Activated CD8-positive, alpha-beta memory T cell treated with anti-CD3 and anti-CD28 coated beads for 36 hours (primary cell): Measurements from ENCODE around the gene CDC42BPA. TPM values are rescaled to one million over a fixed set of nuclear protein-coding genes. Genes with fewer than 3 reads are reported as not detected.
"Not testable (repeated sequence)": the region's sequence is repeated elsewhere in the genome, so short reads cannot be mapped to it uniquely, and the experiment has no call there.

Experiments
- CTCF ChIA-PET: fragments of 350-600 bp; sonication (Branson Sonifier 250); formaldehyde crosslinking; loops from one replicate; lab custom pipeline; 2021; ENCODE audit warnings: antibody characterized with exemption; lab: Charles Lee
- POLR2A ChIA-PET: fragments of 350-600 bp; sonication (Branson Sonifier 250); formaldehyde crosslinking; loops from one replicate; lab custom pipeline; 2021; ENCODE audit warnings: antibody characterized with exemption; lab: Charles Lee
- total RNA-seq, 2 experiments: library from RNA; stranded (reverse); gene quantifications; one replicate each; pipeline ENCODE4 v1.2.3, GENCODE V29; 2021

CDC42BPA gene
- total RNA-seq, 2 experiments from 2014 or later: 0.84 to 1.3 TPM

DNA sequence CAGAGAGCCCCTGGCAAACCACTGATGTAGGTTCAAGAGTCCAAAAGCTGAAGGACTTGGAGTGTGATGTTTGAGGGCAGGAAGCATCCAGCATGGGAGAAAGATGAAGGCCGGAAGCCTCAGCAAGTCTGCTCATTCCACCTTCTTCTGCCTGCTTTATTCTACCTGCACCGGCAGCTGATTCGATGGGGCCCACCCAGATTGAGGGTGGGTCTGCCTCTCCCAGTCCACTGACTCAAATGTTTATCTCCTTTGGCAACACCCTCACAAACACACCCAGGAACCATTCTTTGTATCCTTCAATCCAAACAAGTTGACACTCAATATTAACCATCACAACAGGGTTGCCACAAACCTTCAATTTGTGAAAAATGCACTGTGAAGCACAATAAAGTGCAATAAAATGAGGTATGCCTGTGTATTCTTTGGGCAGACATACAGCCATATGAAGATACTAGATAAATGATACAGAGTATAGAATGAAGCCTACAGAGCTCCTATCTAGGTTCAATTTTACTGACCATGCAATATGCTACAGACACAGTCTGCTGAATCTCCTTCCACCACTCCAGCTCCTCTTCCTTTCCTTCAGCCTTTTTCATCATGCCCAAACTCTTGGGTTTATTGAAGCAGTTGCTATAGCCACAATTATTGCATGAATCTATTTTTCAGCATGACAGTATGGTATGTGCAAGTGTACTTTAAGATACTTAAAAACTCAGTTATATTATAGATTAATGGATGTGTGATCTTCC lies 24.0 kb upstream of the CDC42BPA start:
- ChIA-PET CTCF (no interaction called here), POLR2A (no interaction called here)

DNA sequence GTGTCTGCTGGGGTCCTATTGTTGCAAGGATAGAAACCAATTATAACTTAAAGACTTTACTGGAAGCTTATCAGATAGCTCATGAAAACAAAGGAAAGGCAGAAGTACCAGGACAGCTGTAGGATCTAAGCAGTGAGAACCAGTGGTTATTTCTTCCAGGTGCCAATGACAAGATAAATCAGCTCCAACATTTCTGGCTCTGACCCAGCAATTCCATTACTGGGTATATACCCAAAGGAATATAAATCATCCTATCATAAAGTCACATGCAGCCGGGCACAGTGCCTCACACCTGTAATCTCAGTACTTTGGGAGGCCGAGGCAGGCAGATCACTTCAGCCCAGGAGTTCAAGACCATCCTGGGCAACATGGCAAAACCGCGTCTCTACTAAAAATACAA lies 17.8 kb upstream of the CDC42BPA start:
- CTCF ChIA-PET, POLR2A ChIA-PET: not testable (repeated sequence)

DNA sequence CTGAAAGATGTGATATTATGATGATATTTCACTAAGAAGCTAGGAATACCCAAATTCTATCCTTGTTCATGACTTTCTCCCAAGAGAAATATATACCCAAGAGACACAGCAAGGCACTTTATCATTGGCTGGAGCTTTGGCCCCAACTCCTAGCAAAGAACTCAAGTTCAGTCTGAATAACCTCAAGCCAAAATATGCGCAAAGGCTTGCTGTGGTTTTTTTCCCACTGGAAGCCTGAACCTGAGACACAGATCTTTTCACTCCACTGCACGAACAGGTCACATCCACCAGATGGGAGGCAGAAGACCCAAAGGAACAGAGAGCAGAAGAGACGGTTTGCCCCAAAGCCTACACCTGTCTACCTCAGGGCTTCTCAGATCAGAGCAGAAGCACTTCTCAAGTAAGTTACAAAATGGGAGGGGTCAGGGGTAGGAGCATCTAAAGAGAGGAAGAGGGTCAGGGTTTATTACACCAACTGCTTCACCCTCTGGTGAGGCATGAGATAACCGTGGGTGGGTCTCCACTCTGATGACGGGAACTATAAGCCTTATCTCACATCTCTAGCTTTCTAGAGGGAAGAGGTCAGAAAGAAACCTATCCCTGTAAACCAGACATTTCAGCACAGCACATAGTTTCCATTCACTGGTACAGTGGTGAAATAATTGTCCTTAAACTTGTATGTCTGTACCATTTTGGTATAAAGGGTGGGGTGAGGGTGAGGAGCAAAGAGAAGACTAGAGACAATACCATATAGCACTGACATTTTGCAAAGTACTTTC lies 17.1 kb upstream of the CDC42BPA start:
- POLR2A ChIA-PET: no interaction called here
- CTCF ChIA-PET: no interaction called here

DNA sequence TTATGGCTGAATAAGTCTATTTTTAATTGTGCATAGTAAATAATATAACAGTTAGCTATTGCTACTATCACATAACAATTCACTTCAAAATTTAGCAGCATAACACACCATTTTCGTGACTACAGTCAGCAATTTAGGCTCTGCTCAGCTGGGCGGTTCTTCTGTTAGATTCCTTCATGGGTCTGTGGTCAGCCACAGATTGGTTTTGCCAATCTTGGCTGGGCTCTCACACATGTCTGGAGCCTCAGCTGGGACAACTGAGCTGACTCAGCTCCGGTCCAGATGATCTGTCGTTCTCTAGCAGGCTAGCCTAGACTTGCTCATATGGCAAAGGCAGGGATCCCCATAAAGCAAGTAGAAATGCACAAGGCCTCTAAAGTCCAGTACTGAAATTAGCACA lies 15.1 kb upstream of the CDC42BPA start:
- ChIA-PET CTCF (no interaction called here), POLR2A (no interaction called here)

DNA sequence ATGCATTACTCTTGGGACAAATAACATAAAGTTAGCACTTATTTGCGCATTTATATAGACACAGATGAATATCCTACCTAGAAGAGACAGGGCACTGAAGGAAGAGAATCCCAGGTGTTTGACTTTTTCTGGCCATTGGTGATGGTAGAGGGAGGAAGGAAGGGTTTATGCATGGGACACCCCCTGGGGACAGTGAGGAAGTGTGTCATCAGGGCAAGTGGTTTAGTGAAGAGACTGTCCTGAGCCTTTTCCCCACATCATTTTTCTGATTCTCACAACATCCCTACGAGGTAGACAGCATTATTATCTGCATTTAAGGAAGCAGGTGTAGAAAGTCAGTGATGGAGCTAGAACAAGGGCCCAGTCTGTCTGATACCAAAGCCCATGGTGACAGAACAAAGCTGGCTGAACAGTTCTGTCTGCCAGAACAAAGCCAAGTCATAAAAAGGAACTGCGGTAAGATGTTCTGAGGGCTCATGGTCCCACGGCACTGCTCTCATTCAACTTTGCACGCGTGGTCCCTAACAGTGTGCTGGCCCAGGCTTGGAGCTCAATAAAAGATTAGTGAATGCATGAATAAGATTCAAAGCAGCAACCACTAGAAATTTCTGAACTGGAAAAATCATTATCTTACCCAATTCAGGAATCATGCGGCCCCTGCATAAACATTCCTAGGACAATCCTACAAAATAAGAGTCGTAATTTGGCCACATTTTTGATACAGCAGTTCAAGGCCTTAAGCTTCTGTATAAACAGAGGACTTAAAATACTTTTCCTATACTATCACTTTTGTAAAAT lies 12.2 kb upstream of the CDC42BPA start:
- CTCF ChIA-PET: no interaction called here
- POLR2A ChIA-PET: no interaction called here

DNA sequence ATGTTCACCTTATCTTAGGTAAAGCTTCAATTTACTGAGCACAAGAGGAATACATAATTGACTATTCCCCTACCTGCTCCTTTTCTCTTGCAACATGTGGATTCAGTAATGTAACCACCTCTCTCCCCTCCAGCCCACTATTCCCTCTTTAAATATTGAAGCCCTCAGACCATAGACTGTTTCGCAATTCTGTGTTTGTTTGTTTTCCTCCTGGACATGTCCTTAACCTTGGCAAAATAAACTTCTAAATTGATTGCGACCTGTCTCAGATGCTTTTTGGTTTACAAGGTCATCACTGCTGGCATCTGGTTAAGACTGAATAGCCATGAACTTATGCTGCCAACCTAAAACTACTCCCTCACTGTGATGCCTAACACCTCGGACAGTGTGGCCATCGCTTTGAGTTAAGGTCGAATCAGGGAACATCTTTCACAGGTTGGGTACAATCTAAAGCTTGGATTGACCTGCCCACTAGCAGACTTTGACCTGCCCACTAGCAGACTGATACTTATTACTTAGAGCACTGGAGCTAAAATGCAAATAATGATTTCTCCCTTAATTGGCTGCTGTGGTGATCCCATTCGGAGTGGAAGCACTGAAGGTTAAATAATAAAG lies 10.2 kb upstream of the CDC42BPA start:
- ChIA-PET CTCF (no interaction called here), POLR2A (no interaction called here)

DNA sequence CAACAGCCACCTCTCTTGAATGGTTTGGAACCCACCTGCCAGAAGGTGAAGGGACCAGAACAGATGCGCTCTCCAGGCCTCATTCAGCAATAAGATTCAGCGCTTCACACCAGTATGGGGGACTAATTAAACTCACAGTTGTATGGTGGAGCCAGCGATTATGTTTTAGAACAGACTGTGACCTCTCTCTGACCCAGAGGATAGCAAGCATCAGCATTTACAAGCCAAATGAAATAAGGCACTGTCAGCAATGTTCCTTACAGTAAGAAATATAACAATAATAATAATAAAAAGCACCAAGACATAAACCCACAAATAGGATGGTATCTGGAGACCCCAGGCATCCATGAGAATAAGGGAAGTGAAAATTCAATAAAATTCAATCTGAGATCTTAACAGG lies 6.9 kb upstream of the CDC42BPA start:
- ChIA-PET POLR2A (no interaction called here), CTCF (no interaction called here)

DNA sequence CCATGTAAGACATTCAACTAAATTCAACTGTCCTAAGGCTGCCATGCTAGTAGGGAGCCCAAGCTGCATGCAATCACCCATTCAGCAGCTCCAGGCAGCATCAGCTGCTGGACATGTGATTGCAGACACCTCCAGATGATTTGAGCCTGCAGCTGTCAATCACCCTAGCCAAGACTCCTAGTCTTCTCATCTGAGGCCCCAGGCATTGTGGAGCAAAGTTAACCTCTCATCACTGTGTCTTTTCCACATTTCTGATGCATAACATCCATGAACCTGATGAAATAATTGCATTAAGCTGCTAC lies 5.6 kb upstream of the CDC42BPA start:
- CTCF ChIA-PET: no interaction called here
- POLR2A ChIA-PET: no interaction called here

DNA sequence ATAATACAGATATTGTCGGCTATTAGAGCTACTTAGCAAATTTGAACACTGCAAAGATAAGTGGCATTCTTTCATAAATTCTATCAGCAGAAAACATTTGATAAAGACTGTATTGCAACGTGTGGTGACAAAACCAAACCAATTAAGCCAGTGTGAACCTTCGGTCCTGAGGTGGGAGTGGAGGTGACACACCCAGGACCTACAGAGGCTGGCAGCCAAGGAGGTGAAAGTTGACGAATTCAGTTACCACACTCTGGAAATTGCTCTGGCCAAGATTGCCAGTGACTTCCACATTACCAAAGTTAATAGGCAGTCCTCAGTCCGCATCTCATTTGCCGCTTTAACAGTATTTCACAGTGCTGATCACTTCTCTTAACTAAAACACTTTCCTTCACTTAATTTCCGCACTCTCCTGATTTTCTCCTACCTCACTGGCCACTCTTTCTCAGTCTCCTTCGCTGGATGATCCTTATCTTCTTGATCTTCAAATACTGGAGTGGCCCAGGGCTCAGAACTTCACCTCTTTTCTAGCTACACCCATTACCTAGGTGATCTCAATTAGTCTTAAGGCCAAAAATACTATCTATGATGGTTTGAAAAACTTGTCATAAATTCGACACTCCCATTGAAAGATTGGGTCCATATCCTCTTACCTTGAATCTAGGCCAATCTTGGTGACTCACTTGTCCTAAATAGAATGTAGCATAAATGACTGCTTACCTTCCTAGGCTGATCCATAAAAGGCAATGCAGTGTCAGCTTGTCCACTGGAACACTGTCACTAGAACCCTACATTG lies 5.1 kb upstream of the CDC42BPA start:
- POLR2A ChIA-PET: no interaction called here
- CTCF ChIA-PET: no interaction called here

DNA sequence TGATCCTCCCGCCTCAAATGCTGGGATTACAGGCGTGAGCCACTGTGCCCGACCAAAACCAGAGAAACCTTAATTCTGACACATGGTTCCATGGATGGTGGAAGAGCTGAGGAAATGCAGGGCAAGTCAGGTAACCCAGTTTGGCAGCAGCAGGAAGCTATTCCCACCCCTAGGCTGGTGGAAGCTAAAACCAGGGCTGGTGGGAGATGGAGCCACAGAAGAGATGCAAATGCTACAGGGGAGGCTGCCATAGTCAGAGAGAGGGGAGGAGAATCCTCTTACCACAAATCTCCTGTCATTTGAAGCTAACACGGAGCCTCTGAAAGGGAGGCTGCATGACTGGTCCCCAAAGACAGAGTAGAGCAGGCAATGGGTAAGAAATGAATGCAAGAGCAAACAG lies 4.1 kb upstream of the CDC42BPA start:
- ChIA-PET POLR2A (no interaction called here), CTCF (no interaction called here)

DNA sequence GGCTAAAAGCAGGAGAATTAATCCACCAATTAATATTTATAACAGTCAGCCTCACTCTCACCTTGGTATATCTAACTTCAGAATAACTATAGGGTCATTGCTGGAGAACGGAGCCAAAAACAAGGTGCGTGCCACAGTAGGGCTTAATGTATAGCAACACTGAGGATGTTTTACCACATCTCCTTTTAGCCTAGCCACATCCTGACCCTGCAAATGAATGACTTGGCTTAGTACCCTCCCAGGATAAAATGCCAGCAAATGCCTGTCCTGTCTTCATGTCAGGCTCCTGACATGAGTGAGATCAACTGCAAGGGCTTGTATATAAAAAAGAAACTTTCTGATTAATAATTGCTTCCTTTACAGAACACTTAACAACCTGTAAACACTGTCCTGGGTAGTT lies 2.7 kb upstream of the CDC42BPA start:
- CTCF ChIA-PET: no interaction called here

DNA sequence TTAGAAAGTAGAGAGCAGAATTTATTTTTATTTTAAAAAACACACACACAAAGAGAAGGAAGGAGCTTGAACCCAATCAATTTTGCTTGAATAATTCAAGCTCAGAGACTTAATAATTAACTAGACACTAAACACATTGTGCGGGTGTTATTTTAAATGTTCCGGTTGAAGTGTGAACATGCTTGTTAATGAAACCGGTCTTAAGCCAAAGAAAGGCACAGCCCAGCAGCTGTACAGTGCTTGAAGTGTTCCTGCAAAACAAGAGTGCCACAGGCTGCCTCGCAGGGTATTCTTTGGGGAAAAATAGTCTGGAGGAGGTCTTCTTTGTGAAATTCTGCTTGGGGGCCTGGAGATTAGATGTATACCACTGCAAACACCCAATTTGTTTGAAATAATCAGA lies 2.2 kb upstream of the CDC42BPA start:
- POLR2A ChIA-PET: interaction anchor here (0.7 kb wide), 1 partner anchor 12 kb away, joined by 6 read pairs; no protein-coding TSS in a partner anchor

More for the DNA sequence above, 2.7 kb upstream of the CDC42BPA start:
- POLR2A ChIA-PET: no interaction called here

DNA sequence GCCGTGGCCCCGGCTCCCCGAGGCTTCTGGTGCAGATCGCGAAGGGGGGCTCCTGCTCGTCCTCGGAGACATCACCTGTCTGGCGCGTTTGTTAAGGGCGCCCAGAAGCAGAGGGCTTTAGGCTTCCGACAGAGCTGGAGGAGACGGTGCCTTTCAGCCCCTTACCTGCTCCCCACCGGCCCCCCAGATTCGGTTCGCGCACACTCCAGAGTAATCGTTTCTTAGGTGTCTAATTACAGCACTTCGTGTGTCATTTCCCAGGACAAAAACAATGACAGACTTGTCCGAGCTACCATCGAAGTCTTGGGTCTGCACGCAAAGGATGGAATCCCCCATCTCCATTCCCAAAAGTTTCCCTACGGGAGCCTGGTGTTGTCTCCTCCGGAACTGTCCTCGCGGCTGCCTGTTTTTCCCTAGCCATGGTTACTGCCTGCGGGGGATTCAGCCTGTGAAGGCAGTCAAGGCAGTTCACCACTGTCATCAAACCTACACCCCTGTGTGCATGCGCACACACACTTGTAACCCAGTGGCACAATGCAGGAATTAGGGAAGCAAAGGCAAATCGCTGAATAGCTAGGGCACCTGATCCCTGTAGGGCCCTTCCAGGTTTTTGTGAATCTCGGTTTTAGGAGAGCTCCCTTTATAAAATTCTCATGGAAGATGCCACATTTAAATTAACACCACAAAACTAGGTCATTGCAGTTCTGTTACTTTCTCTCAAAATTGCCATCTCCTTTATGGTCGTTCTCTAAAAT lies 738 bp upstream of the CDC42BPA start:
- POLR2A ChIA-PET: no interaction called here

More for the DNA sequence above, 2.2 kb upstream of the CDC42BPA start:
- CTCF ChIA-PET: no interaction called here

DNA sequence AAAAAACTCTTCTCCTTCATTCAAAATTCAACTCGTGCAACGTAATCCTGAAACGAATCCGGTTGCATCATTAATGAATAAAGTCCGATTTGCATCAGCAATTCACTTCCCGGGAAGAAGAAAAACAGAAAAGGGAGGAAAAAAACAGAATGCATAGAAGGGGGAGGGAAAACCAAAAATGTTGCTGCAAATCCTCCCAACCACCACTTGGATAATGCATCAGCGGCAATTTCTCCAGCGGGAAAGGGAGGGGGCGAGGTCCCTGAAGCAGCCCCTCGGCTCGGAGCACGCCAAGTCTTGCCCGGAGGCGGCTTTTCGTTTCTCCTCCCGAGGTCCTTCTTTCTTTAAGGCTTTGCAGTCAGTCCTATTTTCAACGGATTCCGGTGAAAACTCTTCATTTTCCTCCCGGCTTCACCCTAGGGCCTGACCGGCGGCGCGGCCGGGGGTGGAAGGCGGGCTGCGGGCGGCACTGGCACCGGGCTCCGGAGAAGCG lies 723 bp downstream of the CDC42BPA start:
- ChIA-PET CTCF (no interaction called here), POLR2A (no interaction called here)

More for the DNA sequence above, 738 bp upstream of the CDC42BPA start:
- CTCF ChIA-PET: no interaction called here

DNA sequence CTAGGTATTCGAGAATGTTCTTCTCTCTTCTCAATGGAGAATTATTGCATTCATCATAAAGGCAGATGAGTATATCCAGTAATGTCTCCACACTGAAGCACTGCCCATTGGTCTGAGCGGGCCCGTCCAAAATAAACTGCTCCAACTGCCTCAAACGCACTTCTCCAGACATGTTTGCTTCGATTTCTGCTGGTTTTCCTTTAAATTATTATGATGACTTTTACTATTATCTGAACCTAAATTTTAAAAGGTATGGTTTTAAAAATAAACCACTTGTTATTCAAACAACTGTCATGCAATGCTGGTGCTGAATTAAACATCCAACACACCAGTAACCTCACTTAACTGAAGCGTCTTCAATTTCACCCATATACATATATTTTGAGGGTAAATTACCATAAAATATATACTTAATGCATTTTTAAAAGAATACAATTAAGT lies 1.3 kb downstream of the CDC42BPA start:
- CTCF ChIA-PET: no interaction called here
- POLR2A ChIA-PET: no interaction called here

DNA sequence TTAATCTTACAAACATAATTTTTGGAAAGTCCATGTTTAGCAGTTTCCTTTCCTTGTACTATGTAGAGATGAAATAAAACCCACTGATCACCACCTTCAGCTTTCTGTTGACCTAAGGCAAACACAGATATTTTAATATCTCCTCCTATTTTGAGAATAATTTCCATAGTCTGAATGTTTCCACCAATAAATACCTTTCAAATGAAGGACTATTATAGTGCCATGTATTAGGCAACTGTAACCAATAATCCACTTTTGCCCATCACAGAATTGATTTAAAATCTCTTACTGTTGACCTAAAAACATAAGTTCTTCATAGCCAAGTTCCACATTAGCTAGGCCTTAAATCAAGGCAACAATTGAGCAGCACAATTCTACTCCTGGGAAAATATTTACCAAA lies 1.8 kb downstream of the CDC42BPA start:
- POLR2A ChIA-PET: no interaction called here
- CTCF ChIA-PET: no interaction called here

DNA sequence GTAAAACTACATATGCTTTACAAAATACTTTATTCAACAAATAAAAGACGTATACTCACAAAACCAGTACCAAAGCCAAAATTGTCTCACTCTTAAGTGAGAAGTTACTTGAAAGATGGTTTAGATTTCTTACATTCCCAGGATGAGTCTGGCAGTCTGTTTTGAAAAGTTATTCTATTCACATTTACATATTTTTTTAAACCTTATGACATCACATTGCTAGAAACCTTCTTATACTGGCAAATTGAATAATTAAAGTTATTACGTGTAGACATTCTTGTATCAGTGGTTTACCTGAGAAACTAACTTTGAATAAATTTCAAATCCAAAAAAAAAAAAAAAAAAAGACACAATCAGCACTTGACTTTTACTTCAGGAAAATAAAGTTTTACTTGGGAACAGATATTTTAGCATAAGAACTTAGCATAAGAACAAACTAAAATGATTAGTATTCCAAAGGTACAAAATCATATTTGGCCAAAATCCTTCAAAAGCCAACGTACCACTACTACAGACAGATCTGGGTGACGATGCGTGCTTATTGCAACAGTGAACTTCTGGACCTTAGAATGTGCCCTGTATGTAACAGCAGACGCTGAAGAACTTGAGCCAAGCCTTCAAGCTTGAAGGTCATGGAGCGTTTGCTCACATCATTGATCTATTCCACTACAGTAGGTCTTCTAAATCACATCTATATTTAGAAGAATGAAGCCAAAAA lies 2.5 kb downstream of the CDC42BPA start:
- ChIA-PET POLR2A (no interaction called here), CTCF (no interaction called here)
